HAP-1 (cell line): ENCODE results near the gene P2RY12.
"Not testable (repeated sequence)": the region's sequence is repeated elsewhere in the genome, so short reads cannot be mapped to it uniquely, and the experiment has no call there.

ENCODE experiments used
- DNase-seq, 2 experiments: peaks; one replicate each; pipeline ENCODE4 v3.0.0-alpha.2; 2016 to 2020; ENCODE audit warnings: low spot score in 2 of 2
- H3K27me3 ChIP-seq: fragments of 250-450 bp; sonication (Bioruptor Pico); 2 replicates; pipeline ENCODE4 v1.5.1; 2020; ENCODE audit warnings: low read depth, mild to moderate bottlenecking, moderate library complexity
- H3K36me3 ChIP-seq: fragments of 250-450 bp; sonication (Bioruptor Pico); replicated peaks from 2 replicates; pipeline ENCODE4 v1.5.1; 2020; ENCODE audit warnings: mild to moderate bottlenecking
- H3K4me1 ChIP-seq: fragments of 250-450 bp; sonication (Bioruptor Pico); 2 replicates; pipeline ENCODE4 v1.5.1; 2020; ENCODE audit warnings: mild to moderate bottlenecking
- H3K4me3 ChIP-seq: fragments of 250-450 bp; sonication (Bioruptor Pico); 2 replicates; pipeline ENCODE4 v1.5.1; 2020; ENCODE audit warnings: mild to moderate bottlenecking, moderate library complexity
- H3K9me3 ChIP-seq: fragments of 250-450 bp; sonication (Bioruptor Pico); 2 replicates; pipeline ENCODE4 v1.5.1; 2020; ENCODE audit warnings: mild to moderate bottlenecking, moderate library complexity
- in situ Hi-C: fragments of 300-500 bp; cut with MboI; formaldehyde crosslinking; loops from 3 replicates; pipeline ENCODE4 v1.14.3; 2020; ENCODE audit warnings: low sequenced_read_pairs, inconsistent platforms, mixed read lengths

Gene P2RY12

DNA sequence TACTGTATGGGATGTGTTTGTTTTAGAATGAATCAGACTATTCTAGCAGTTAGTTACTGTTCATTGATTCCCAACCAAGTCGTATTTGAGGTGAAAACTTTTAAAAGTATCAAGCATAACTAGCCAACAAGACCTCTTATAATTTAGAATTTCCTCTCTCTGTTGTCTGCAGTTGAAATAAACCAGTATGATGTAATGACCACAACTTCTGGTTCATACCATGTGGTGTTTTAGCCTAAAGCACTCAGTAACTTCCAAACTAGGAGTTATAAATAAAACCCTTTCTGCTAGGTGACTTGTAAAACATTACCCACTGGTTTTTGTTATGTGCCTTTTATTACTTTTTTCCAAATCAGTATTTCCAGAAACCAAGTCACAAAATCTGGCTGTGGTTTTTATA is 19.8 kb upstream of the P2RY12 start:
- in situ Hi-C loops: no loop called here
- H3K4me3 ChIP-seq: no peak overlapping the region
- no peaks in the 10 kb centered on the region for H3K27me3 ChIP-seq
- no peaks in the 10 kb centered on the region for H3K36me3 ChIP-seq
- DNase-seq: no peak
- H3K9me3 ChIP-seq: no peaks in the 10 kb centered on the region
- H3K4me1 ChIP-seq: no peaks in the 10 kb centered on the region

DNA sequence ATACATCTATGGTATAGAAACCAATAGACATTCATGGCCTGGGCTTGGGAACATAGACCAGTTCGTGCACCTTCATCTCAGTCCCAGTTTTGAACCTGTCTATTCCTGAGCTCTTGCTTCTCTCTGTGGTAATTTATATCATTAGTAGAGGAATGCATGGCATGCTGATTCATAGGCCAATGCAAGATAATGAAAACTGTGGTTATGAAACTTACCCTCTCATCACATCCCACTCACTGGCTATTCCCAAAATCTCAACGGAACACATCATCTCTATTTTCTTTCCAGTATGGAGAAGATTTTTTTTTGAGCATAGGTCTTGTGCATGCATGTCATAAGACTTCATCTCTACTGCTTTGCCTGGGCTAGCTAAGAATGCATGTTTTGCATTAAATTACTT is 18.7 kb upstream of the P2RY12 start:
- in situ Hi-C loops: no loop called here

DNA sequence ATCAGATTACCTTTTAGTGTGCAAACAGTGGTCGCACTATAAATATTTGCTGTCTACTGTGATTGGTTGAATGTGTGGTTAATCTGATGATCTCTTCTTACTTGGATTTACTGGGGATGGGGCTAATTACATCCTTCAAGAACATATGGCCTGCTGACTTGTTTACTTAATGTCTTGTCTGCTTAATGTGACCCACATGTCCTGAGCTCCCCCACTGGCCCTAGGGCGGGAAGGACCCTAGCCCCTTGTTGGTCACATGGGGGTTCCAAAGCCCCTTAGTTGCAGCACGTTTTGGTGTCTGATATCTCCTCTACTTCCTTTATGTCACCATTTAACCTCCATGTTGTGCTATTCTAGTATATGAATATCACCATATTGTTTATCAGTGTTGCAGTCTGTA is 17.8 kb upstream of the P2RY12 start:
- no peaks in the 10 kb centered on the region for H3K4me1 ChIP-seq

More for the DNA sequence above, 18.7 kb upstream of the P2RY12 start:
- Histone ChIP-seq H3K4me1 (no peaks in the 10 kb centered on the region), H3K9me3 (no peaks in the 10 kb centered on the region), H3K4me3 (no peak overlapping the region), H3K36me3 (no peaks in the 10 kb centered on the region), H3K27me3 (no peaks in the 10 kb centered on the region)
- no peak for DNase-seq

DNA sequence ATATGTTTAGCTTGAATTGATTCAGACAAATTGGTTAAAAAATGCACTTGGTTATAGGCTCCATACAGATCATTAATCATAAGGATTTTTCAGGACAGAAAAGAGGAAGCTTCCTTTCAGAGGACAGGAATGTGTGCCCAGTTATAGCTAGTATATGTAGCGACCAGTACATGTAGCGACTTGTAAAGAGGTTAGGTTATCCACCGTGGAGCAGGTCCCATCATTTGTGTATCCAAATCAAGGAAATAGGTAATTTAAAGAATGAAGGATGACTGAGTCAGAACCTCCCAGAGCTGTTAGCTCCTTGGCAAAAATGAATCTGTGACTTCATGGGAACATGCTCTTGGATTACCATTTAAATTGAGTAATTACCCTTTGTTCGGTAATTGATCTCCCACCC is 15.8 kb upstream of the P2RY12 start:
- Histone ChIP-seq H3K9me3 (no peaks in the 10 kb centered on the region), H3K36me3 (no peaks in the 10 kb centered on the region), H3K4me1 (no peaks in the 10 kb centered on the region), H3K27me3 (no peaks in the 10 kb centered on the region), H3K4me3 (no peak overlapping the region)
- no peak for DNase-seq
- in situ Hi-C loops: no loop called here

More for the DNA sequence above, 17.8 kb upstream of the P2RY12 start:
- H3K36me3 ChIP-seq: no peaks in the 10 kb centered on the region
- in situ Hi-C loops: no loop called here
- no peaks in the 10 kb centered on the region for H3K27me3 ChIP-seq
- no peaks in the 10 kb centered on the region for H3K9me3 ChIP-seq
- no peak overlapping the region for H3K4me3 ChIP-seq
- DNase-seq: no peak

DNA sequence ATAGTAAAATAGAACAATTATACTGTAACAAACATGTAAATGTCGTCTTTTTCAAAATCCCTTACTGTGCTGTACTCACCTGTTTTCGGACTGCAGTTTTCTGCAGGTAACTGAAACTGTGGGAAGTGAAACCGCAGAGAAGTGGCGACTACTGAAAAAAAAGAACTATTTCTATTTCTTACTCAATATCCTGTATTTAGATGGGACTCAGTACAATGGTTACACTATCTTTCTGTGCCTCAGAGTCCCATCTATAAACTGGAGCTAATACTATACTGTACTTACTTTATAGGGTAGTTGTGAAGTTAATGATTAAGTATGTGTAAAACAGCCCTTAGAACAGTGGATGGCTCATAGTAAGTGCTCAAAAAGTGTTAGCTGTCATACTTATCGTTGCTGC is 14.3 kb upstream of the P2RY12 start:
- DNase-seq: no peak
- Histone ChIP-seq H3K4me1 (peaks cover 6% of the 10 kb centered on the region), H3K36me3 (no peaks in the 10 kb centered on the region), H3K9me3 (no peaks in the 10 kb centered on the region), H3K4me3 (no peak overlapping the region), H3K27me3 (no peaks in the 10 kb centered on the region)
- in situ Hi-C loops: no loop called here

DNA sequence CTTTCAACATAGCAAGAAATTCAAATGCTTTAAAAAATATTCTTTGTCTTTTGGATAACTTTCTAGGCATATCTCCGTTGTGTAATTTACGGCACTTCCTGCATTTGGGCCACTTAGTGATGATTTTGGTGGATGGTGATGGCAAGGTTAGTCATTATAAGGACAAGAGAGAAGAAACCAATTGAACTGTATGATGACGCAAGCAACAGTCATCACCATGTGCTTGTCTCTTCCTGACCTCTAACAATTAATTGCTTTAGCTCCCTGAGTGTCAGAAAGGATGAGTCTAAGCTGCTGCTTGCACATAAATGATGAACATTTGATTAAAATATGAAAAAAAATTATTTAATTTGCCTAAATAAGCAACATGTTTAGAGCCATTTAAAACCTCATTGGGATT is 11.3 kb upstream of the P2RY12 start:
- H3K27me3 ChIP-seq: no peaks in the 10 kb centered on the region
- peaks cover 21% of the 10 kb centered on the region for H3K4me1 ChIP-seq
- in situ Hi-C loops: no loop called here
- H3K36me3 ChIP-seq: no peaks in the 10 kb centered on the region
- H3K4me3 ChIP-seq: no peak overlapping the region
- H3K9me3 ChIP-seq: no peaks in the 10 kb centered on the region
- DNase-seq: no peak

DNA sequence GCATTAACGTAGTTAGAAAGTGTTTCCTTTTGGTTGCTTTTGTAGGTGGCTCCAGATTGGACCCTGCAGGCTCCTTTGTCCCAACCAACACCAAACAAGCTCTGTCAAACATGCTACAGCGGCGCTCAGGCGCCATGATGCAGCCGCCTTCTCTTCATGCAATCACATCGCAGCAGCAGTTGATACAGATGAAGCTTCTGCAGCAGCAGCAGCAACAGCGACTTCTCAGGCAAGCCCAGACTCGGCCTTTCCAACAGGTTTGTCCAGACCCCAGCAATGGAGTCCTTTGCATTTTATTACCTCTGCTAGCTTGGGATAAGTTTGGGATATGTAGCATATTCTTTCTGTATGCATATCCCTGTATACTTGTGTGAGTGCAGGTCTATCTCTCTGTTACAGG is 10.1 kb upstream of the P2RY12 start:
- Histone ChIP-seq H3K4me1 (peaks cover 21% of the 10 kb centered on the region), H3K4me3 (no peak overlapping the region), H3K27me3 (no peaks in the 10 kb centered on the region), H3K36me3 (no peaks in the 10 kb centered on the region), H3K9me3 (no peaks in the 10 kb centered on the region)
- in situ Hi-C loops: no loop called here
- DNase-seq: peak in 1 of 2 experiments; percentile 15

DNA sequence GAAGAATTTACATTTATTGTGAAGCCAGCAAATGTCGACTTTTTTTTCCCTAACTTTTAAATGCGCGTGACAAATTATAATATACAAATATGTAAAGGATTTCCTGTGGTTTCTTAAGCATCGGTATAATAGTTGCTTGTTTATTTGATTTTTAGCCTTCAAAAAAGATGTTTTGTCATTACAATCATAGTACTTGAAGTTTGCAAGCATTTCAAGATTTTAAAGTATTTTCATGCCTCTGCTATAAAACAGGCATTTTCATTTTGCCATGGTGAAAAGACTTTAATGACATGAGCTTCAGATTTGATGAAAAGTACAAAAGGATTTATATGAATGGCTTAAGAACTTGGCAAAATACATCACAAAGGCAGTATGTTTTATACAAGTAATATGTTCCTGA is 9.4 kb upstream of the P2RY12 start:
- DNase-seq: peak in 1 of 2 experiments; percentile 72
- H3K4me3 ChIP-seq: no peak overlapping the region
- H3K27me3 ChIP-seq: no peaks in the 10 kb centered on the region
- H3K36me3 ChIP-seq: no peaks in the 10 kb centered on the region
- H3K9me3 ChIP-seq: no peaks in the 10 kb centered on the region
- H3K4me1 ChIP-seq: peaks cover 21% of the 10 kb centered on the region
- in situ Hi-C loops: no loop called here

DNA sequence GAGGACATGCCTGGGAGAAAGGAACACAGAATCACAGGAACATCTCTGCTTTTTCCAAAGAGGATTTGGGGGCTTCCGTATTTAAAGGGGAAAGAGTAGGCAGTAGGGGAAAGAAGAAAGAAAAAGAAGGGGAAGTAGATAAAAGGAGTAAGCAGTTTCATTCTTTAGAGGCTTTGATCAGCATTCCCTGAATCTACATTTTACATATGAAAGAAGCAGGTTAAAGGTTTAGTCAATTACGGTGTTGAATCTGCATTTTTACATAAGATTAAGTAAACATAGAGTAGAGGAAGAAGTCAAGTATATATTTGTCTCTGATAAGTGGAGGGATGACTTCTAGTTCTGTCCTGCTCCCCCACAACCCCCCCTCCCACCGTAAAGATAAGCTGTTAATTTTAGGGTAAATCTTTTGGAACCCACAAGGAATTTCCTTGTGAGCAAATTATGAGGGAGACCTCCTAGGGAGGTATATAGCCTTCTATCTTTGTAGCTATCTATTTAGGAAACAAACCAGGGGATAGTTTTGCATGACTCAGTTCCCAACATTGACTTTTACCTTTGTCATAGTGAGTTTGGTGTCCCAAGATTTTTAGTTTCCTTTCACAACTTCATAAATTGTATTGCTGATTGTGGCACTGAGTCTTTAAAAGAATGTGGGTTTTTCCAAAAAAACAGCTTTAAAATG is 8.7 kb upstream of the P2RY12 start:
- peak in 1 of 2 experiments; percentile 80 for DNase-seq
- Histone ChIP-seq H3K36me3 (no peaks in the 10 kb centered on the region), H3K4me1 (peaks cover 21% of the 10 kb centered on the region), H3K9me3 (no peaks in the 10 kb centered on the region), H3K4me3 (no peak overlapping the region), H3K27me3 (no peaks in the 10 kb centered on the region)
- in situ Hi-C loops: no loop called here

DNA sequence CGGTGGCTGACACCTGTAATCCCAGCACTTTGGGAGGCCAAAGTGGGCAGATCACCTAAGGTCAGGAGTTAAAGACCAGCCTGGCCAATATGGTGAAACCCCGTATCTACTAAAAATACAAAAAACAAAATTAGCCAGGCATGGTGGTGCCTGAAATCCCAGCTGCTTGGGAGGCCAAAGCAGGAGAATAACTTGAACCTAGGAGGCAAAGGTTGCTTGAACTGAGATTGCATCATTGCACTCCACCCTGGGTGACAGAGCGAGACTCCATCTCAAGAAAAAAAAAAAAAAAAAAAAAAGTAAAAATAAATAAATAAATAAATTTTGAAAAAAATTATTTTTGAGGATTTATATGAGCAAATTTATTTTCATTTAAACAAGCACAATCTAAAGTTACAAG is 7.6 kb upstream of the P2RY12 start:
- H3K36me3 ChIP-seq, in situ Hi-C loops, H3K27me3 ChIP-seq, H3K9me3 ChIP-seq, H3K4me3 ChIP-seq, DNase-seq: not testable (repeated sequence)
- H3K4me1 ChIP-seq: peaks cover 21% of the 10 kb centered on the region

DNA sequence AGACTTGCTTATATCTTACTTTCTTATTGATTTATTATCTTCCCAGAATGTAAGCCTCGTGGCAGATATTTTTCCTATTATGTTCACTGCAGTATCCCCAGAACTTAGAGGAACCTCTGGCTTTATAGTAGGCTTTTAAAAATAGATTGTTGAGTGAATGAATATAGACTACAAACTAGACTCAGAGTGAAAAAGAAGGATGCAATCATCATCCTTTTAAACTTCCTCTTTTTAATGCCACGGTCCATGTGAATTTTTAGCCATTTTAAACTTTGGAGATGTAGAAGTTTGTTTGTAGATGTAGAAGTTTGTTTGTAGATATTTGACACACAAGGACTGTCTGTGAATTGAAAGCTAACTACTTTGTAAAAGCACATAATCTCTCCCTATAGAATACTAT is 7.2 kb upstream of the P2RY12 start:
- H3K4me3 ChIP-seq: no peak overlapping the region
- H3K9me3 ChIP-seq: no peaks in the 10 kb centered on the region
- H3K27me3 ChIP-seq: no peaks in the 10 kb centered on the region
- no peak for DNase-seq
- in situ Hi-C loops: no loop called here
- no peaks in the 10 kb centered on the region for H3K36me3 ChIP-seq
- H3K4me1 ChIP-seq: peaks cover 21% of the 10 kb centered on the region

DNA sequence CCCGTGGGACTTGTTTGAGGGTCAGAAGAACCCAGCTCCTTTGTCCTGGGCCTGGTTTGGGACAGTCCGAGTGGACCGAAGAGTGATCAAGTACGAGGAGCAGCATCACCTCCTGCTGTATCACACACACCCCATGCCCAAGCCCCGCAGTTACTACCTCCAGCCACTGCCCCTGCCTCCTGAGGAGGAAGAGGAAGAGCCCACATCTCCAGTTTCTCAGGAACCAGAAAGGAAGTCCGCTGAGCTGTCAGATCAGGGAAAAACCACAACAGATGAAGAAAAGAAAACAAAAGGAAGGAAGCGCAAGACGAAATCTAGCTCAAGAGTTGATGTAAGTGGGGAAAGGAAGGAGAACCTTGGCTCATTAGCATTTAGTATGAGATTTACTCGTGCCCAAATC is 3.3 kb upstream of the P2RY12 start:
- peaks cover 3% of the 10 kb centered on the region; the same call in 1 of the 2 replicates for H3K27me3 ChIP-seq
- no peak overlapping the region for H3K4me3 ChIP-seq
- in situ Hi-C loops: no loop called here
- peaks cover 4% of the 10 kb centered on the region for H3K4me1 ChIP-seq
- H3K36me3 ChIP-seq: no peaks in the 10 kb centered on the region
- DNase-seq: no peak
- no peaks in the 10 kb centered on the region for H3K9me3 ChIP-seq

DNA sequence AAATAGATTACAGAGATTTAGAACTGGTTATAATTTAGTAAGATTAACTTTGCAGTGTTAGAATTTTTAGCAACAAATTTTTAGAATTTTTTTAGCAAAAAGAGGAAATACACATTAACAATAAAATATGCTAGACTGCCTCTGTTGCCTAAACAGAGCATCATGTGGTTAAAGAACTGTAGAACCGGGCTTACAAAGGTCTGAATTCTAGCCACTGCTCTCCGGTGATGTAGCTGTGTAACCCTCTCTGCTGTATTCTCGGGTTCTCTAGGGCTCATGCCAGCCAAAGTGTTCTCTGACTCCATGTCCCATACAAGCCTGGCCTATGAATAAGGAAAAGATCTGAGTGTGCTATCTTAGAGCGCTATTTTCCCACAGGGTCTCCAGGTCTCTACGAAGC is 2.9 kb upstream of the P2RY12 start:
- H3K4me3 ChIP-seq: no peak overlapping the region
- H3K36me3 ChIP-seq: no peaks in the 10 kb centered on the region
- no peaks in the 10 kb centered on the region for H3K9me3 ChIP-seq
- H3K27me3 ChIP-seq: peaks cover 3% of the 10 kb centered on the region; the same call in 1 of the 2 replicates
- no peak for DNase-seq
- in situ Hi-C loops: no loop called here
- H3K4me1 ChIP-seq: 0 out of 2 replicates have a peak, but pooled peaks cover under 1% of the 10 kb centered on the region

DNA sequence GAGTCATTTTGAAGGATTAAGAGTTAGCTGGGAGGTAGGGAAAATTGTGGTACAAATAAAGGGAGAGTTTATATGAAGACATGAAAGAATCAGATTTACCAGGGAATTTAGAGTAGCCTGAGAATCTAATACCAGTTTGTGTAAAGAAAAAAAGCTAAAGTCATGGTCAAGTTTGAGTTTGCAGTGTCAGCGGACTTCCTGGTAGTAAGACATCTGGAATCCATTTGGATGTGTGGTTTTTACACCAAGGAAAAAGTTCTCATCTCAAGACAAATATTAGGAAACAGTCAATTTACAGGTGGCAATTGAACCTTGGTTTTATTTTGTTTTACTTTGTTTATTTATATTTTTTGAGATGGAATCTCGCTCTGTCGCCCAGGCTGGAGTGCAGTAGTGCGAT is 1.5 kb upstream of the P2RY12 start:
- Histone ChIP-seq H3K27me3 (peaks cover 3% of the 10 kb centered on the region; the same call in 1 of the 2 replicates), H3K9me3 (no peaks in the 10 kb centered on the region), H3K36me3 (no peaks in the 10 kb centered on the region), H3K4me3 (no peak overlapping the region), H3K4me1 (no peaks in the 10 kb centered on the region)
- in situ Hi-C loops: no loop called here
- DNase-seq: no peak

DNA sequence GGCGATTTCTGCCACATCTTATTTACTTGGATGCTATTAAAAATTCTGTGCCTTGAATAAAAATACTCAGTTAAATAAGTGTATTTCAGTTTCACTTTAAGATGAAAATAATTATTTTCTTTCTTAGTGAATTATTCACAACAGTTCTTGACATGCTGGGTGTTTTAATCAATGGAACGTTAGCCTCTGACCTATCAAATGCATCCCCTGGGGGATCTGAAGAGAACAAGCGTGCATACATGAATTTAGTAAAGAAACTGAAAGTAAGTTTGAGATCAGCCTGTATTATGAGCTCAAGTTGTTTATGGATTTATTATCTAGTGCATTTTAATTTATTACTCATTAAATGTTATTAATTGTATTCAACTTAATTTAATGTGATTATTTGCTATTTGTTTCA is 597 bp downstream of the P2RY12 start:
- no peak for DNase-seq
- H3K4me3 ChIP-seq: no peak overlapping the region
- H3K27me3 ChIP-seq: peaks cover 3% of the 10 kb centered on the region; the same call in 1 of the 2 replicates
- in situ Hi-C loops: no loop called here
- no peaks in the 10 kb centered on the region for H3K36me3 ChIP-seq
- H3K4me1 ChIP-seq: no peaks in the 10 kb centered on the region
- H3K9me3 ChIP-seq: no peaks in the 10 kb centered on the region
